Lung (tissue), 12 donors: ENCODE results near the gene DYNC1H1. TPM values are rescaled to one million over a fixed set of nuclear protein-coding genes. Genes with fewer than 3 reads are reported as not detected.

Source experiments
- ATAC-seq: fragments of 200-7000 bp; cut with Tn5 transposase; one replicate; pipeline ENCODE4 v1.9.1; 2020; ENCODE audit warnings: moderate number of reproducible peaks; ENCODE audit not compliant: insufficient read depth, low FRiP score
- DNase-seq, 3 donors: peaks; one replicate each; pipeline ENCODE4 v3.0.0-alpha.2; 2013 to 2017
- H3K27ac ChIP-seq, 2 donors: one replicate each; pipeline ENCODE4 v1.5.1; 2013; ENCODE audit warnings: mild to moderate bottlenecking in 2 of 2, moderate library complexity in 2 of 2, control low read depth in 1 of 2, inconsistent platforms in 1 of 2, low read depth in 1 of 2, low read length in 1 of 2
- H3K27me3 ChIP-seq, 3 donors: one replicate each; pipeline ENCODE4 v1.5.1; 2013; ENCODE audit warnings: low read length in 2 of 3; ENCODE audit not compliant: control insufficient read depth in 3 of 3, insufficient read depth in 3 of 3
- H3K36me3 ChIP-seq, 4 donors: one replicate each; pipeline ENCODE4 v1.5.1; 2013; ENCODE audit warnings: low read length in 4 of 4, mild to moderate bottlenecking in 1 of 4, moderate library complexity in 1 of 4; ENCODE audit not compliant: control insufficient read depth in 4 of 4, insufficient read depth in 4 of 4
- H3K4me1 ChIP-seq, 5 donors: one replicate each; pipeline ENCODE4 v1.5.1; 2013; ENCODE audit warnings: low read length in 5 of 5, mild to moderate bottlenecking in 2 of 5, moderate library complexity in 1 of 5; ENCODE audit not compliant: control insufficient read depth in 5 of 5, insufficient read depth in 5 of 5
- H3K4me3 ChIP-seq: one replicate; pipeline ENCODE4 v1.5.1; 2013; ENCODE audit warnings: mild to moderate bottlenecking, control low read depth, moderate library complexity
- H3K9ac ChIP-seq, 2 donors: one replicate each; pipeline ENCODE4 v1.5.1; 2013; ENCODE audit warnings: low read length in 2 of 2, control low read depth in 1 of 2; ENCODE audit not compliant: insufficient read depth in 1 of 2
- H3K9me3 ChIP-seq, 4 donors: one replicate each; pipeline ENCODE4 v1.5.1; 2013; ENCODE audit warnings: low read length in 3 of 4, mild to moderate bottlenecking in 1 of 4, moderate library complexity in 1 of 4; ENCODE audit not compliant: control insufficient read depth in 4 of 4, insufficient read depth in 3 of 4
- WGBS, 2 donors: extraction: QIAGEN DNeasy Blood & Tissue Kit; methylation state at CpG; one replicate each; pipeline ENCODE4 v1.1.7; 2013; 5-methylcytosine and 5-hydroxymethylcytosine counted together
- polyA plus RNA-seq, 2 donors: library from polyadenylated mRNA; stranded (reverse); fragments of 200-250 nt; gene quantifications; one replicate each; pipeline ENCODE4 v1.2.1, GENCODE V29; 2013
- total RNA-seq, 2 donors: library from RNA; depleted of rRNA in 1 of 2; stranded (reverse); fragments of >200 nt in 1 of 2; gene quantifications; one replicate each; pipeline ENCODE4 v1.2.1, GENCODE V29; 2014 to 2021
- TF ChIP-seq, protein P1 (sequence below): IDR thresholded peaks from 2 replicates; pipeline ENCODE4 v1.5.1; 2012; ENCODE audit warnings: mild to moderate bottlenecking; ENCODE audit errors: control extremely low read depth, extremely low read depth
- donor health status: control.
- donor health status: control.
- donor health status: Bipolar disorder and iron deficiency.
- donor health status: healthy.
- donor health status: DM: yes; HTN: yes; CAD: no.

The DYNC1H1 gene
- total and polyA plus RNA-seq, 4 donors: 111 to 485 (median 328) TPM

DNA sequence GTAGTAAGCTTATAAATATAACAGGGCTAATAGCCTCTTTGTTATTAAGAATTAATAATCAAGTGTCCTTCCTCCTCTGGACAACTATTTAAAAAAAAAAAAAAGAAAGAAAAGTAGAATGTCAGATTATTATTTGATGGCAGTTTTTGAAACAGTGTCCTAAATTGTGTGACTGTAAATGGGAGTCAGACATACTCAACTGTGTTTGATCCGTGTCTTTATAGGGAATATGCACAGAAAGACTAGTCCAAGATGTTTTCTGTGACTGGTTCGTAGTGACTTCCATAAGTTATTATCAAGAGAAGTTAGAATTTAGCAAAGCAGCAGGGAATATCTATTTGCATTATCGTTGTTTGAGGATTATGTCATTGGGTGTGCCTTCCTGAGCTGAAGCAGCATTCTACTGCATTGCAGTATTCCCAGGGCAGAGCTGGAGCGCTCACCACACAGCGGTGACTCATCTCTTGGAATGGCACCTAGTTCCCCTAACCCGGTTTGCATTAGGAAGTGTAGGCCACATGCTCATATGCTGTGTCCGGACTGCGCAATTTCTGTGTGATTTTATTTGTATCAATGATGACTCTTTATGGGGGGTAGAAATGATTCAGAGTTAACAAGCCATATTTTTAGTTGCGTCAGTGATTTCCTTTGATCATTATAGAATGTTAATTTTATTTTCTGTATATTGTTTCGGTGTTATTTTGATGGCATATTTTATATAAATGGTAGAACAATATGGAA is 7.9 kb downstream of the DYNC1H1 start:
- TF ChIP-seq, protein P1, sequence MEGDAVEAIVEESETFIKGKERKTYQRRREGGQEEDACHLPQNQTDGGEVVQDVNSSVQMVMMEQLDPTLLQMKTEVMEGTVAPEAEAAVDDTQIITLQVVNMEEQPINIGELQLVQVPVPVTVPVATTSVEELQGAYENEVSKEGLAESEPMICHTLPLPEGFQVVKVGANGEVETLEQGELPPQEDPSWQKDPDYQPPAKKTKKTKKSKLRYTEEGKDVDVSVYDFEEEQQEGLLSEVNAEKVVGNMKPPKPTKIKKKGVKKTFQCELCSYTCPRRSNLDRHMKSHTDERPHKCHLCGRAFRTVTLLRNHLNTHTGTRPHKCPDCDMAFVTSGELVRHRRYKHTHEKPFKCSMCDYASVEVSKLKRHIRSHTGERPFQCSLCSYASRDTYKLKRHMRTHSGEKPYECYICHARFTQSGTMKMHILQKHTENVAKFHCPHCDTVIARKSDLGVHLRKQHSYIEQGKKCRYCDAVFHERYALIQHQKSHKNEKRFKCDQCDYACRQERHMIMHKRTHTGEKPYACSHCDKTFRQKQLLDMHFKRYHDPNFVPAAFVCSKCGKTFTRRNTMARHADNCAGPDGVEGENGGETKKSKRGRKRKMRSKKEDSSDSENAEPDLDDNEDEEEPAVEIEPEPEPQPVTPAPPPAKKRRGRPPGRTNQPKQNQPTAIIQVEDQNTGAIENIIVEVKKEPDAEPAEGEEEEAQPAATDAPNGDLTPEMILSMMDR: no peak
- DNase-seq (peak in 2 of 3 donors; percentile 48 to 59), ATAC-seq (peak; percentile 97)
- peaks cover 0 to 10% (median 7%) of the 10 kb centered on the region in 4 donors for H3K36me3 ChIP-seq
- no peak overlapping the region for H3K9ac ChIP-seq
- no peak overlapping the region for H3K4me3 ChIP-seq
- WGBS, 2 donors: 25 to 28% methylated on average over 10 of the region's 10 CpGs
- H3K27me3 ChIP-seq: no peaks in the 10 kb centered on the region
- H3K9me3 ChIP-seq: no peaks in the 10 kb centered on the region
- peaks cover 0 to 12% (median 0%) of the 10 kb centered on the region in 5 donors for H3K4me1 ChIP-seq
- H3K27ac ChIP-seq: peak overlapping the region in 1 of 2 donors; percentile 3

DNA sequence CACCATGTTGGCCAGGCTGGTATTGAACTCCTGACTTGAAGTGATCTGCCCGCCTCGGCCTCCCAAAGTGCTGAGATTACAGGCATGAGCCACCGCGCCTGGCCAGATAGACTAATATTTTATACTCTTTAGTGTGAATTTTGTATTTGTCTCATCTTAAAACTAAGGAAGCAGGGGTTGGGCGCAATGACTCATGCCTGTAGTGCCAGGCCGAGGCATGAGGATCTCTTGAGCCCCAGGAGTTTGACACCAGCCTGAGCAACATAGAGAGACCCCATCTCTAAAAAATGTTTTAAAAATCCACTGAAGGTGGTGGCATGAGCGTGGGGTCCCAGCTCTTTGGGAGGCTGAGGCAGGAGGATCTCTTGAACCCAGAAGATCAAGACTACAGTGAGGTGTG is 9.0 kb downstream of the DYNC1H1 start:
- TF ChIP-seq, protein P1: no peak
- peaks cover 0 to 12% (median 9%) of the 10 kb centered on the region in 4 donors for H3K36me3 ChIP-seq
- WGBS, 2 donors: 88 to 91% methylated on average over 7 of the region's 7 CpGs
- DNase-seq (no peak), ATAC-seq (no peak)
- H3K4me3 ChIP-seq: no peak overlapping the region
- no peaks in the 10 kb centered on the region for H3K9me3 ChIP-seq
- H3K4me1 ChIP-seq: peaks cover 0 to 10% (median 0%) of the 10 kb centered on the region in 5 donors
- H3K27ac ChIP-seq: peak overlapping the region in 1 of 2 donors; percentile 52
- no peaks in the 10 kb centered on the region for H3K27me3 ChIP-seq
- no peak overlapping the region for H3K9ac ChIP-seq

DNA sequence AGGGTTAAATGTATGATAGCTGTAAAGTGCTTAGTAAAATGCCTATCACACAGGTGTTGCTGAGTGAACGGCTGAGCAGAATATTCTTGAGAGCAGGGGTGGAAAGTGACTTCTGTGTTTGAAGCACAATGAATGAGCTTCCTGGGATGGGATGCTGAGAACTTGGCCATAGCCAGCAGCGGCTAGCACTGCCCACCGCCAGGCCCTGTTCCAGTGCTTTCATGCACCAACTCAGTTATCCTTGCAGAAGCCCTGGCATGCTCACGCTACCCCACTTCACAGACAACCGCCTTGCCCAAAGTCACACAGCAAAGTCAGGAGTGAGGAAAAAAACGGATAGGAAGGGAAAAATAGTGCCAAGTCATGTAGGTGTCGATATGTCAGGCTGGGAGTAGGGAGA is 10.9 kb downstream of the DYNC1H1 start:
- WGBS, 2 donors: 86 to 87% methylated on average over 7 of the region's 7 CpGs

More for the DNA sequence above, 10.9 kb downstream of the DYNC1H1 start:
- H3K4me1 ChIP-seq: peaks cover 0 to 10% (median 0%) of the 10 kb centered on the region in 5 donors
- no peak overlapping the region for H3K9ac ChIP-seq
- H3K27me3 ChIP-seq: no peaks in the 10 kb centered on the region
- H3K36me3 ChIP-seq: peaks cover 7 to 25% (median 11%) of the 10 kb centered on the region in 4 donors
- no peak overlapping the region for H3K27ac ChIP-seq
- H3K4me3 ChIP-seq: no peak overlapping the region
- DNase-seq: no peak
- TF ChIP-seq, protein P1: no peak
- ATAC-seq: no peak
- no peaks in the 10 kb centered on the region for H3K9me3 ChIP-seq
